ENCODE results near the gene C11orf71.

GRCh38 chr11:114438303-114438702 is 38.0 kb upstream of the C11orf71 start:
- TF ChIP-seq EP300 (IDR thresholded peaks at IDR 0.05), result no peak
- TF ChIP-seq CTCF (IDR thresholded peaks at IDR 0.05), result no peak

Data from suprapubic skin (tissue), 3 donors.